Measurements from ENCODE around the gene CRPPA.

DNA sequence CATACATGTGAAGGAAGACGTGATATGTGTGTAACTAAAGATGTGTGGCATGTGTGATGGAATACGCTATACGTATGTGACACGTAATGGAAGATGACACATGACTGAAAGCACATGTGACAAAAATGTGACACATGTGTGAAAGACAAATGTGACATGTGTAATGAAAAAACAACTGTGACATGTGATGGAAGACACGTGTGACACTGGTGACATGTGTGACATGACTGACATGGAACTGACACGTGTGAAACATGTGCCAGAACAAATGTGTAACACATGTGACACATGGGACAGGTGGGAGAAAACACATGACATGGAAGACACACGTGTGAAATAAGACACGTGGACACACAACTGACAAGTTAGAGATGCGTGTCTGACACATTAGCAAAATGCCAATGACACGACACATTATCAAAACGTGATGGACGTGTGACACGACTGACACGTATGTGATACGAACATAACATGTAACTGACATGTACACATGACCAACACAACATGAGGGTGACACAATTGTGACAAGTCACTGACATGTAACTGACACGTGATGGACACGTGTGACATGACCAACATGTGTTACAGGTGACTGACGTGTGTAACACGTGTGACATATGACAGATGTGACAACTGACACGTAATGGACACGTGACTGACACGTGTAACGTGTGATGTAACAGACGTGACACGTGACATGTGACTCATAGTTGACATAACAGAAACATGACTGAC is 24.4 kb downstream of the CRPPA start:
- TF ChIP-seq EZH2 (IDR thresholded peaks at IDR 0.05; ENCODE audit: insufficient read depth, poor library complexity, severe bottlenecking) (no peak), EZH2phosphoT487 (IDR thresholded peaks at IDR 0.05; ENCODE audit: insufficient read depth, low read depth) (no peak)
